HG02840 (cell line): ENCODE data around the gene SCGB1D4.
"Not testable (repeated sequence)": the region's sequence is repeated elsewhere in the genome, so short reads cannot be mapped to it uniquely, and the experiment has no call there.

Source experiments
- ATAC-seq: cut with Tn5 transposase; IDR thresholded peaks from one replicate; pipeline ENCODE4 v1.9.1; 2021; ENCODE audit warnings: mild to moderate bottlenecking, moderate library complexity, moderate number of reproducible peaks; ENCODE audit not compliant: unreplicated experiment, low FRiP score

SCGB1D4 gene

GRCh38 chr11:62298975-62299374 is at the start of gene SCGB1D4:
Gene SCGB1D4, minus strand, starts transcription at chr11:62299075. Its CDS starts 65 bp downstream, at chr11:62299010.
- ATAC-seq, result no peak

- ATAC-seq, result no peak
Observed at GRCh38 chr11:62345861-62346260, 47.0 kb upstream of the SCGB1D4 start.

GRCh38 chr11:62344210-62344609 is 45.3 kb upstream of the SCGB1D4 start:
- no peak for ATAC-seq

GRCh38 chr11:62343646-62344190 is 44.8 kb upstream of the SCGB1D4 start:
- not testable (repeated sequence) for ATAC-seq

- no peak for ATAC-seq
Observed at GRCh38 chr11:62341588-62341987, 42.7 kb upstream of the SCGB1D4 start.

GRCh38 chr11:62340269-62340901 is 41.5 kb upstream of the SCGB1D4 start:
- no peak for ATAC-seq

GRCh38 chr11:62338218-62338617 is 39.3 kb upstream of the SCGB1D4 start:
- ATAC-seq, result no peak

- no peak for ATAC-seq
Observed at GRCh38 chr11:62337303-62338181, 38.7 kb upstream of the SCGB1D4 start, which contains the start of gene ASRGL1. Gene ASRGL1, plus strand, starts transcription at chr11:62337448. Its CDS starts 530 bp downstream, at chr11:62337978.

GRCh38 chr11:62336949-62337302 is 38.1 kb upstream of the SCGB1D4 start:
- ATAC-seq, result not testable (repeated sequence)

GRCh38 chr11:62333768-62334167 is 34.9 kb upstream of the SCGB1D4 start:
- no peak for ATAC-seq

GRCh38 chr11:62331264-62331663 is 32.4 kb upstream of the SCGB1D4 start:
- not testable (repeated sequence) for ATAC-seq

GRCh38 chr11:62327541-62327940 is 28.7 kb upstream of the SCGB1D4 start:
- ATAC-seq, result not testable (repeated sequence)

- not testable (repeated sequence) for ATAC-seq
Observed at GRCh38 chr11:62326719-62327118, 27.8 kb upstream of the SCGB1D4 start.

GRCh38 chr11:62325781-62326180 is 26.9 kb upstream of the SCGB1D4 start:
- not testable (repeated sequence) for ATAC-seq

GRCh38 chr11:62324731-62325556 is 26.1 kb upstream of the SCGB1D4 start:
- no peak for ATAC-seq

- no peak for ATAC-seq
Observed at GRCh38 chr11:62322524-62322923, 23.6 kb upstream of the SCGB1D4 start.

GRCh38 chr11:62315431-62315830 is 16.6 kb upstream of the SCGB1D4 start:
- ATAC-seq, result no peak

- no peak for ATAC-seq
Observed at GRCh38 chr11:62309991-62310390, 11.1 kb upstream of the SCGB1D4 start.

GRCh38 chr11:62307950-62308349 is 9.1 kb upstream of the SCGB1D4 start:
- ATAC-seq, result no peak

- no peak for ATAC-seq
Observed at GRCh38 chr11:62306227-62306626, 7.4 kb upstream of the SCGB1D4 start.
